Psoas muscle (tissue), 8 donors: ENCODE results near the gene VAMP5. TPM values are rescaled to one million over a fixed set of nuclear protein-coding genes. Genes with fewer than 3 reads are reported as not detected.

Experiments used
- ATAC-seq, 4 donors: fragments of 200-7000 bp; cut with Tn5 transposase; one replicate each; pipeline ENCODE4 v1.9.1; 2020; ENCODE audit warnings: moderate library complexity in 3 of 4, mild to moderate bottlenecking in 2 of 4
- DNase-seq, 2 donors: peaks; one replicate each; pipeline ENCODE4 v3.0.0-alpha.2; 2020
- H3K27ac ChIP-seq: fragments of 200-600 bp; one replicate; pipeline ENCODE4 v1.8.0; 2022
- H3K27me3 ChIP-seq, 3 donors: fragments of 200-600 bp in 1 of 3; one replicate each; pipeline versions ENCODE4 v1.6.1 to v1.8.0; 2013 to 2022; ENCODE audit warnings: low read length in 2 of 3, mild to moderate bottlenecking in 2 of 3, moderate library complexity in 1 of 3; ENCODE audit not compliant: insufficient read depth in 3 of 3
- H3K36me3 ChIP-seq, 2 donors: fragments of 200-600 bp in 1 of 2; one replicate each; pipeline versions ENCODE4 v1.6.1 to v1.8.0; 2013 to 2022; ENCODE audit warnings: low read depth in 1 of 2, mild to moderate bottlenecking in 1 of 2, moderate library complexity in 1 of 2; ENCODE audit not compliant: insufficient read depth in 1 of 2
- H3K4me1 ChIP-seq: fragments of 200-600 bp; one replicate; pipeline ENCODE4 v1.8.0; 2022
- H3K4me3 ChIP-seq: fragments of 200-600 bp; one replicate; pipeline ENCODE4 v1.8.0; 2022; ENCODE audit warnings: mild to moderate bottlenecking
- H3K9me3 ChIP-seq: fragments of 200-600 bp; one replicate; pipeline ENCODE4 v1.8.0; 2022
- WGBS, 3 donors: extraction: QIAGEN DNeasy Blood & Tissue Kit; methylation state at CpG; one replicate each; pipeline versions ENCODE4 v1.1.6 to v1.1.7; 2013; 5-methylcytosine and 5-hydroxymethylcytosine counted together
- intact Hi-C, 2 donors: fragments of 100-400 bp; cut with DNase I; formaldehyde crosslinking; loops; one replicate each; pipeline versions ENCODE4 v1.11.0 to v1.14.2; 2022
- polyA plus RNA-seq, 3 donors: library from polyadenylated mRNA; stranded (reverse); fragments of 200-250 nt; gene quantifications; one replicate each; pipeline ENCODE4 v1.2.3, GENCODE V29; 2013
- total RNA-seq, 4 donors: library from RNA; stranded (reverse); fragmentation: NEBNext Ultra II Directional in 2 of 4; extraction: Animal tissue kit (Norgen Biotek cat#: 25700) in 2 of 4; gene quantifications; one replicate each; pipeline versions ENCODE4 v1.2.1 to v1.2.4, GENCODE V29; 2021 to 2023
- TF ChIP-seq, protein P1 (sequence below): fragments of 200-600 bp; IDR thresholded peaks from one replicate; pipeline ENCODE4 v1.8.0; 2022; ENCODE audit warnings: antibody characterized with exemption
- donor health status: healthy with polysubstance abuse.
- donor health status: DM: no; HTN: no; CAD: no; lungs with moderate emphysema.
- donor health status: Bipolar disorder and iron deficiency.
- donor health status: healthy.
- donor health status: DM: yes; HTN: yes; CAD: no.
- donor health status: DM: no; HTN: no; CAD: no.
- donor health status: DM: no; HTN: no; CAD: no.
- donor health status: DM: yes; HTN: yes; CAD: no.

VAMP5 gene
- total and polyA plus RNA-seq, 7 donors = 58.1 to 149 (median 95.0) TPM

GRCh38 chr2:85538507-85539360, 45.5 kb upstream of the VAMP5 start, which contains the start of gene MAT2A:
TSS of gene MAT2A (plus strand) at chr2:85539168. CDS start at chr2:85539288, 120 bp downstream.
- TF ChIP-seq, protein P1, sequence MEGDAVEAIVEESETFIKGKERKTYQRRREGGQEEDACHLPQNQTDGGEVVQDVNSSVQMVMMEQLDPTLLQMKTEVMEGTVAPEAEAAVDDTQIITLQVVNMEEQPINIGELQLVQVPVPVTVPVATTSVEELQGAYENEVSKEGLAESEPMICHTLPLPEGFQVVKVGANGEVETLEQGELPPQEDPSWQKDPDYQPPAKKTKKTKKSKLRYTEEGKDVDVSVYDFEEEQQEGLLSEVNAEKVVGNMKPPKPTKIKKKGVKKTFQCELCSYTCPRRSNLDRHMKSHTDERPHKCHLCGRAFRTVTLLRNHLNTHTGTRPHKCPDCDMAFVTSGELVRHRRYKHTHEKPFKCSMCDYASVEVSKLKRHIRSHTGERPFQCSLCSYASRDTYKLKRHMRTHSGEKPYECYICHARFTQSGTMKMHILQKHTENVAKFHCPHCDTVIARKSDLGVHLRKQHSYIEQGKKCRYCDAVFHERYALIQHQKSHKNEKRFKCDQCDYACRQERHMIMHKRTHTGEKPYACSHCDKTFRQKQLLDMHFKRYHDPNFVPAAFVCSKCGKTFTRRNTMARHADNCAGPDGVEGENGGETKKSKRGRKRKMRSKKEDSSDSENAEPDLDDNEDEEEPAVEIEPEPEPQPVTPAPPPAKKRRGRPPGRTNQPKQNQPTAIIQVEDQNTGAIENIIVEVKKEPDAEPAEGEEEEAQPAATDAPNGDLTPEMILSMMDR = peak; percentile 71
- Histone ChIP-seq H3K27ac (peak within 1 kb of the TSS; percentile 99), H3K4me1 (peaks cover 44% of the 10 kb centered on the region), H3K4me3 (peak within 1 kb of the TSS; percentile 89), H3K9me3 (no peaks in the 10 kb centered on the region), H3K27me3 (no peaks in the 10 kb centered on the region), H3K36me3 (peaks cover 15 to 35% of the 10 kb centered on the region in 2 donors)
- WGBS, 3 donors = 0% methylated on average over 87 to 92 of the region's 92 CpGs
- ATAC-seq (peak; percentile 82 to 88 (median 84)), DNase-seq (peak; percentile 97 to 98)
- intact Hi-C loops = loop anchor here (1.0 to 2.0 kb wide), 2 partner anchors 34 to 47 kb away; no protein-coding TSS in a partner anchor

DNA sequence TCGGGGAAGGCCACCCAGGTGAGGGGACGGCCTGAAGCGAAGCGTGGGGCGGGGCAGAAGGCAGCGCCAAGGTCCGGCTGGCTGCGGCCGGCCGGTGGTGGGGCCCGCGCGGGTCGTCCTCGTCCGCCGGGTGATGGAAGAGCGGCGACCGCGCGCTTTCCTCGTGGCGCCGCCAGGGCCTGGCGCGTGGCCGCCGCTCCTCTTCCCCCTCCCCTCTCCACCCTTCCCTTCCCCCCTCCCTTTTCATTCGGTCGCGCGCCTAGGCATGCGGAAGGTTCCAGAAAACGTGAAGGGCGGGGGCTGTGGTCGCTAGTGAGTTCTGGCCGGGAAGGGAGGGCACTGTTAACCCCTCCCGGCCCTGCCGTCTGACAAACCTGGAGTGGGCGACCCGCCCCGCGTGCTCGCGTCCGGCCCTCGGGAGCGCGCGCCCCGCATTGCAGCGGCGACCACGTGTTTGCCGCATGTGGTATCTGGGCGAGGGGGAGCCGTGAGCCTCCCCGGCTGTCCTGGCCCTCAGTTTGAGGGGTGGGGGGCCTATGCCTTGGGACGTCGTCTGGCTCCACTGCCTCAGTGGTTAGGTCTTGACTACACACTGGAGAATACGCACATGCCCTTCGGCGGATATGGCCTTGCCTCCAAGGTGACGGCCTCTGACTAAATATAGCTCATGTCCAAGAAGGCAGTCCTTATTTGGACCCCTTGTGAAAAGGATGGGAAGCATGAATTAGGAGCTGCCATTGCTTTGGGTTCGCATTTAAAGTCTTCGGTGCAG, 44.7 kb upstream of the VAMP5 start:
- Histone ChIP-seq H3K4me1 (peaks cover 50% of the 10 kb centered on the region), H3K9me3 (no peaks in the 10 kb centered on the region), H3K4me3 (peak overlapping the region; percentile 89), H3K27me3 (no peaks in the 10 kb centered on the region), H3K27ac (peak overlapping the region; percentile 99), H3K36me3 (peaks cover 15 to 43% of the 10 kb centered on the region in 2 donors)
- DNase-seq (peak; percentile 79 to 89), ATAC-seq (peak; percentile 43 to 66 (median 57))
- 0% methylated on average over 27 to 67 of the region's 67 CpGs for WGBS, 3 donors
- TF ChIP-seq, protein P1 = no peak
- intact Hi-C loops = loop anchor here (1.0 to 2.0 kb wide), 2 partner anchors 35 to 46 kb away; no protein-coding TSS in a partner anchor

- intact Hi-C loops = no loop called here
- Histone ChIP-seq H3K9me3 (no peaks in the 10 kb centered on the region), H3K27ac (peak overlapping the region; percentile 99), H3K4me3 (peak overlapping the region; percentile 89), H3K36me3 (peaks cover 15 to 50% of the 10 kb centered on the region in 2 donors), H3K27me3 (no peaks in the 10 kb centered on the region), H3K4me1 (peaks cover 55% of the 10 kb centered on the region)
- no peak for ATAC-seq
- 5 to 7% (median 6%) methylated on average over 11 of the region's 11 CpGs for WGBS, 3 donors
- no peak for DNase-seq
- TF ChIP-seq, protein P1 = no peak
These were observed 44.0 kb upstream of the VAMP5 start for GRCh38 chr2:85540133-85540648.

- Histone ChIP-seq H3K4me3 (peak overlapping the region; percentile 89), H3K9me3 (no peaks in the 10 kb centered on the region), H3K27ac (peak overlapping the region; percentile 99), H3K36me3 (peaks cover 15 to 61% of the 10 kb centered on the region in 2 donors), H3K27me3 (no peaks in the 10 kb centered on the region), H3K4me1 (peaks cover 61% of the 10 kb centered on the region)
- ATAC-seq (no peak), DNase-seq (no peak)
- intact Hi-C loops = no loop called here
- TF ChIP-seq, protein P1 = no peak
- WGBS, 3 donors = 19 to 35% (median 23%) methylated on average over 4 of the region's 4 CpGs
These were observed 43.0 kb upstream of the VAMP5 start for GRCh38 chr2:85541262-85541661.
